K562 (cell line): ENCODE results near the gene GPR26. TPM values are rescaled to one million over a fixed set of nuclear protein-coding genes. Genes with fewer than 3 reads are reported as not detected.

Source experiments
- ATAC-seq: fragments of 200-7000 bp; cut with Tn5 transposase; 3 replicates; pipeline ENCODE4 v1.9.1; 2020; ENCODE audit warnings: moderate library complexity
- BruUV-seq: library from RNA; stranded (reverse); fragments of 400-500 nt; replicated peaks from 2 replicates; lab custom pipeline; 2021; lab: Mats Ljungman, UMichigan
- CTCF ChIA-PET: fragments of 300-600 bp; formaldehyde crosslinking; extraction: SDS; loops from one replicate; lab custom pipeline; 2021; ENCODE audit warnings: low intra/inter-chr PET ratio; lab: Yijun Ruan, JAX
- POLR2A ChIA-PET: fragments of 300-600, 350-650 bp; sonication (Branson Sonifier 250); formaldehyde crosslinking; extraction: SDS; loops from one replicate; lab custom pipeline; 2021; ENCODE audit warnings: antibody characterized with exemption, inconsistent platforms; lab: Yijun Ruan, JAX
- DNase-seq, 4 experiments: peaks; one replicate each; pipeline versions ENCODE4 v3.0.0 to v3.0.0-alpha.2; 2011 to 2018; ENCODE audit warnings: low spot score in 3 of 4, mixed read lengths in 3 of 4; ENCODE audit errors: extremely low read depth in 1 of 4
- FAIRE-seq: peaks from 2 replicates; lab custom pipeline; 2011; peaks lifted over from hg19 to GRCh38; lab: Jason Lieb, UNC
- H2AFZ ChIP-seq: 2 replicates; pipeline ENCODE4 v1.6.0; 2011; ENCODE audit warnings: low read depth, low read length, control low read depth, inconsistent platforms
- H3K27ac ChIP-seq: fragments of 200-600 bp; 3 replicates; pipeline ENCODE4 v1.8.0; 2011; ENCODE audit warnings: low read depth, mild to moderate bottlenecking, control low read depth, inconsistent platforms, low read length, moderate library complexity, mixed read lengths; ENCODE audit errors: extremely low read depth
- H3K27me3 ChIP-seq, 2 experiments: fragments of 300-600 bp in 1 of 2; 2 replicates in 1 of 2; 3 replicates in 1 of 2; pipeline versions ENCODE4 v1.6.0 to v1.8.0; 2011; ENCODE audit warnings: inconsistent platforms in 2 of 2, low read length in 2 of 2, mild to moderate bottlenecking in 1 of 2, mixed read lengths in 1 of 2, moderate library complexity in 1 of 2; ENCODE audit not compliant: control insufficient read depth in 2 of 2, insufficient read depth in 2 of 2
- H3K36me3 ChIP-seq: fragments of 300-600 bp; 3 replicates; pipeline ENCODE4 v1.8.0; 2011; ENCODE audit warnings: mild to moderate bottlenecking, low read length, inconsistent platforms; ENCODE audit not compliant: control insufficient read depth, insufficient read depth
- H3K4me1 ChIP-seq, 2 experiments: fragments of 200-600 bp in 1 of 2; replicated peaks in 1 of 2; 2 replicates in 1 of 2; 3 replicates in 1 of 2; pipeline versions ENCODE4 v1.5.1 to v1.8.0; 2011; ENCODE audit warnings: inconsistent platforms in 2 of 2, low read length in 2 of 2, mild to moderate bottlenecking in 1 of 2, mixed read lengths in 1 of 2, moderate library complexity in 1 of 2; ENCODE audit not compliant: control insufficient read depth in 2 of 2, insufficient read depth in 2 of 2
- H3K4me2 ChIP-seq: 2 replicates; pipeline ENCODE4 v1.6.1; 2011; ENCODE audit warnings: low read length, control low read depth, inconsistent platforms, mixed read lengths; ENCODE audit not compliant: insufficient read depth
- H3K4me3 ChIP-seq: fragments of 200-600 bp; sonication (generic), shearing (Covaris generic); 2 replicates; pipeline ENCODE4 v1.5.1; 2016; ENCODE audit warnings: control low read depth, inconsistent platforms
- H3K79me2 ChIP-seq: fragments of 200-600 bp; 3 replicates; pipeline ENCODE4 v1.8.0; 2011; ENCODE audit warnings: low read length, inconsistent platforms; ENCODE audit not compliant: control insufficient read depth, insufficient read depth
- H3K9ac ChIP-seq, 2 experiments: 2 replicates each; pipeline versions ENCODE4 v1.6.0 to v1.6.1; 2011; ENCODE audit warnings: low read depth in 2 of 2, low read length in 2 of 2, control low read depth in 1 of 2, inconsistent platforms in 1 of 2, mild to moderate bottlenecking in 1 of 2, mixed read lengths in 1 of 2; ENCODE audit not compliant: insufficient read depth in 1 of 2
- H3K9me1 ChIP-seq: one replicate; pipeline ENCODE4 v1.6.0; 2011; ENCODE audit warnings: inconsistent platforms, mild to moderate bottlenecking, low read length, moderate library complexity; ENCODE audit not compliant: control insufficient read depth, insufficient read depth
- H3K9me3 ChIP-seq: replicated peaks from 2 replicates; pipeline ENCODE4 v1.5.1; 2011; ENCODE audit warnings: low read depth, low read length, inconsistent platforms; ENCODE audit not compliant: control insufficient read depth, insufficient read depth
- H4K20me1 ChIP-seq: replicated peaks from 2 replicates; pipeline ENCODE4 v1.6.1; 2011; ENCODE audit warnings: low read length, inconsistent platforms, mixed read lengths; ENCODE audit not compliant: control insufficient read depth, insufficient read depth
- ATF4 ChIP-seq: fragments of 450-650 bp; formaldehyde crosslinking; IDR thresholded peaks from 2 replicates; pipeline ENCODE4 v1.4.0; 2022; ENCODE audit warnings: mild to moderate bottlenecking, moderate library complexity
- BCLAF1 ChIP-seq, 2 experiments: fragments of 450-650 bp in 1 of 2; IDR thresholded peaks; 2 replicates each; pipeline ENCODE4 v1.6.1; 2011 to 2017; ENCODE audit warnings: low read depth in 2 of 2, antibody characterized with exemption in 1 of 2, borderline replicate concordance in 1 of 2, low read length in 1 of 2, mild to moderate bottlenecking in 1 of 2, mixed read lengths in 1 of 2; ENCODE audit not compliant: control insufficient read depth in 1 of 2
- BRD4 ChIP-seq: fragments of 200-600 bp; sonication (generic); IDR thresholded peaks from 2 replicates; pipeline ENCODE4 v1.6.1; 2017; ENCODE audit warnings: inconsistent platforms
- E2F4 ChIP-seq: sonication (generic); formaldehyde crosslinking; IDR thresholded peaks from 2 replicates; pipeline ENCODE4 v1.8.0; 2022; ENCODE audit warnings: mild to moderate bottlenecking, low read depth, missing genetic modification reagents
- HLTF ChIP-seq: fragments of 450-650 bp; IDR thresholded peaks from 2 replicates; pipeline ENCODE4 v1.6.1; 2016
- HMG20B ChIP-seq: fragments of 250-450 bp; sonication (Bioruptor Pico); IDR thresholded peaks from 2 replicates; pipeline ENCODE4 v1.5.0; 2021; ENCODE audit warnings: mild to moderate bottlenecking
- KDM5B ChIP-seq: fragments of 200-600 bp; sonication (generic); IDR thresholded peaks from 2 replicates; pipeline ENCODE4 v1.6.1; 2012; ENCODE audit warnings: low read depth, mild to moderate bottlenecking, moderate library complexity, low read length, control low read depth, inconsistent platforms; ENCODE audit not compliant: insufficient replicate concordance
- NR4A1 ChIP-seq, 2 experiments: fragments of 250-450 bp in 1 of 2; fragments of 450-650 bp in 1 of 2; sonication (Bioruptor Pico) in 1 of 2; IDR thresholded peaks; 2 replicates each; pipeline versions ENCODE4 v1.4.0 to v1.6.1; 2016 to 2020; ENCODE audit warnings: mild to moderate bottlenecking in 2 of 2, missing compliant biosample characterization in 1 of 2, missing genetic modification characterization in 1 of 2, moderate library complexity in 1 of 2
- RFX7 ChIP-seq: fragments of 250-450 bp; sonication (Bioruptor Pico); IDR thresholded peaks from 2 replicates; pipeline ENCODE4 v1.5.1; 2021; ENCODE audit warnings: mild to moderate bottlenecking
- TGIF2 ChIP-seq: sonication (generic); formaldehyde crosslinking; IDR thresholded peaks from 2 replicates; pipeline ENCODE4 v1.8.1; 2022; ENCODE audit warnings: mild to moderate bottlenecking, missing genetic modification reagents, moderate library complexity
- ZBTB49 ChIP-seq: sonication (generic); formaldehyde crosslinking; IDR thresholded peaks from 2 replicates; pipeline ENCODE4 v1.8.0; 2022; ENCODE audit warnings: missing genetic modification reagents, mild to moderate bottlenecking, borderline replicate concordance
- ZNF224 ChIP-seq: sonication (generic); formaldehyde crosslinking; IDR thresholded peaks from 2 replicates; pipeline ENCODE4 v1.8.0; 2022; ENCODE audit warnings: mild to moderate bottlenecking, missing genetic modification reagents
- ZNF408 ChIP-seq: fragments of 250-450 bp; sonication (Bioruptor Pico); IDR thresholded peaks from 2 replicates; pipeline ENCODE4 v1.4.0; 2020; ENCODE audit warnings: low read depth, mild to moderate bottlenecking, moderate library complexity
- WGBS: fragments of 100-300 bp; shearing (Covaris generic); methylation state at CpG from one replicate; pipeline ENCODE4 v1.1.6; 2016; ENCODE audit warnings: low coverage, mixed read lengths; ENCODE audit not compliant: insufficient coverage; ENCODE audit errors: missing lambda C conversion rate; 5-methylcytosine and 5-hydroxymethylcytosine counted together
- in situ Hi-C: fragments of 300-500 bp; cut with MboI; formaldehyde crosslinking; loops from 4 replicates; pipeline ENCODE4 v1.15.0; 2018; ENCODE audit warnings: inconsistent platforms, mixed read lengths
- intact Hi-C: fragments of 100-400 bp; cut with micrococcal nuclease; formaldehyde crosslinking; loops from 2 replicates; pipeline ENCODE4 v1.14.2; 2022
- polyA plus RNA-seq, 8 experiments: library from polyadenylated mRNA; depleted of rRNA in 4 of 8; stranded (reverse) in 5 of 8; unstranded in 3 of 8; fragments of >200 nt; fragmentation: Nextera tagmentation in 2 of 8; fragmentation: Illumina TruSeq in 1 of 8; extraction: Ambion mirVana in 2 of 8; extraction: Trizol in 1 of 8; gene quantifications; 2 replicates each; pipeline versions ENCODE4 v1.2.1 to v1.2.3, GENCODE V29; 2011 to 2014; ENCODE audit warnings: inconsistent platforms in 1 of 8, missing spikeins in 1 of 8
- total RNA-seq, 7 experiments: library from RNA; depleted of rRNA in 6 of 7; stranded (reverse); fragments of >200 nt in 6 of 7; fragmentation: Illumina TruSeq in 2 of 7; extraction: Trizol in 2 of 7; gene quantifications; 2 replicates each; pipeline versions ENCODE4 v1.2.1 to v1.2.3, GENCODE V29; 2011 to 2021; ENCODE audit warnings: low replicate concordance in 1 of 7

GPR26 gene
- total and polyA plus RNA-seq, 9 of the 15 experiments (the other 6 are each of a cell fraction or from before 2014, with no cell fraction given): not detected

GRCh38 chr10:123678376-123678775, 12.2 kb downstream of the GPR26 start:
- Histone ChIP-seq H3K4me1 (no peaks in the 10 kb centered on the region), H4K20me1 (no peaks in the 10 kb centered on the region), H3K79me2 (no peaks in the 10 kb centered on the region), H3K9me1 (no peaks in the 10 kb centered on the region), H3K9ac (no peak overlapping the region), H3K4me3 (no peak overlapping the region), H3K9me3 (no peaks in the 10 kb centered on the region), H2AFZ (no peak overlapping the region), H3K27ac (no peak overlapping the region), H3K4me2 (no peak overlapping the region), H3K36me3 (no peaks in the 10 kb centered on the region), H3K27me3 (no peaks in the 10 kb centered on the region)
- in situ Hi-C loops: no loop called here
- no peak for FAIRE-seq
- peak in 1 of 4 experiments; percentile 9 for DNase-seq
- POLR2A ChIA-PET: interaction anchor here (0.9 kb wide), 1 partner anchor 68 kb away, joined by 3 read pairs; no protein-coding TSS in a partner anchor
- WGBS: 0% methylated on average over 3 of the region's 5 CpGs
- intact Hi-C loops: no loop called here
- BruUV-seq: no TSS peak
- no peak for ATAC-seq
- CTCF ChIA-PET: no interaction called here
- TF ChIP-seq ZNF224 (no peak), E2F4 (CRISPR knock-in tag) (no peak), ATF4 (CRISPR knock-in tag) (no peak), ZNF408 (CRISPR knock-in tag) (no peak), HLTF (no peak), HMG20B (CRISPR knock-in tag) (no peak), KDM5B (no peak), BCLAF1 (IDR thresholded peaks at IDR 0.05; ENCODE audit: borderline replicate concordance in 1 of 2, control insufficient read depth in 1 of 2, low read depth in 2 of 2, low read length in 1 of 2) (no peak), ZBTB49 (CRISPR knock-in tag) (no peak), BRD4 (no peak), TGIF2 (CRISPR knock-in tag) (no peak), NR4A1 (CRISPR knock-in tag; IDR thresholded peaks at IDR 0.05) (no peak), NR4A1 (tag; IDR thresholded peaks at IDR 0.05) (no peak), RFX7 (no peak)
